NCI-H1417 (cell line): Measurements from ENCODE around the gene RNGTT.
"Not testable (repeated sequence)": the region's sequence is repeated elsewhere in the genome, so short reads cannot be mapped to it uniquely, and the experiment has no call there.

Experiments
- DNase-seq, 3 experiments: peaks; one replicate each; lab custom pipeline; 2025; lab: John Stamatoyannopoulos, UW

RNGTT gene

GRCh38 chr6:88722686-88723085 is 240.7 kb downstream of the RNGTT start:
- no peak for DNase-seq

GRCh38 chr6:88716399-88716798 is 247.0 kb downstream of the RNGTT start:
- DNase-seq, result not testable (repeated sequence)

DNA sequence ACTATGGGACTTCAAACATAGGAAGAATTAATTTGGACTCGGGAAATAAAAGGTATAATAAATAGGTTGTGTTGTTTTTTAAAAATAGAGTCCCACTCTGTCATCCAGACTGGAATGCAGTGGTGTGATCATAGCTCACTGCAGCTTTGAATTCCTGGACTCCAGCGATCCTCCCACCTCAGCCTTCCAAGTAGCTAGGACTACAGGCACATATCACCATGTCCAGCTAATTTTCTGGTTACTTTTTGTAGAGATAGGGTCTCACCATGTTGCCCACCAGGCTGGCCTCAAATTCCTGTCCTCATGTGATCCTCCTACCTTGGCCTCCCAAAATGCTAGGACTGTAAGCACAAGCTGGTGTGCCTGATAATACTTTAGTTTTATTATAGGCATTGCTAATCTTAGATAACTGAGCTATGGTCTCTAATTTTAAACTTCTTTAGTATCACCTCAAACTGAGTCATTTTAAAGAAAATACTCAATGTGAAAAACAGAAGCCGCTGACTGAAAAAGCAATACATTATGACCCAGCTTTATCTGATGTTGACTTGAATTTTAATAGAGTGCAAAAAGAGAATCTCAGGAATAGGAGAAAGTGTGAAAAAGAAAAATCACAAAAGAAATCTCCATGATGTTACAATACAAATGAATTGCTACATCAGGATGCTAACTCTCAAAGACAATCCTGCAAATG is 251.0 kb downstream of the RNGTT start:
- no peak for DNase-seq

DNA sequence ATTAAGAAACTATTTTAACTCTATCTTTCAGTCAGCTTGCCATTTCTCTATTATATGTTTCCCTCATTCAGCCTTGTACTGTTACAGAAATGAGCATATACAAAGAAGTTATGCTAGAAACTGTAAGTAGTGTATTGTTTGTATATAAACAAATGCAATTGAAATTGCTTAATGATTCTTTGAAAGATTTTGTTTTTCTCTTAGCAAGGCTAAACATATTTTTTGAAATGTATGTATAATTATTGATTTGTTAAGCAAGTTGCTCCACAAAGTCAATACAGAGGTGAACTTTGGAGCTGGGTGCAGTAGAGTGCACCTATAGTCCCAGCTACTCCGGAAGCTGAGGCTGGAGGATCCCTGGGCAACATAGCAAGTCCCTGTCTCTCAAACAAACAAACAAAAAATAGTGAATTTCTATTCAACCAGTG is 253.6 kb downstream of the RNGTT start:
- no peak for DNase-seq

GRCh38 chr6:88708197-88708744 is 255.1 kb downstream of the RNGTT start:
- no peak for DNase-seq

- no peak for DNase-seq
Measured at GRCh38 chr6:88705601-88706000, 257.8 kb downstream of the RNGTT start.

DNA sequence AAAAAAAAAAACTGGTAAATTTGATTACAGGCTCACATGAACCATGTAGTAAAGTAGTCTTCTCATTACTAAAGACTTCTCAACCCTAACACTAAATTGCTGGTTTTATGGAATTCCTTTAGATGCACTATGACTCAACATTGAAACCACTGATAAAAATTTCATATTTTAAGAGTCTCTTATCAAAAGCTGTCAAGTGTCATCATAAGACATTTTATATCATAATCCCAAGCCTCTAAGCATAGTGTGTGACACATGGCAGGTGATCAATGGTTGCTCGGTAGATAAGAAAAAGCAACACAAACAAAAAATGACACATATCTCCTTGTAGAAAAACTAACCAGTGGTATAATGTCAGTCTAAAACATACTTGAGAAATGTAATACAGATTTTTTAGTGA is 258.4 kb downstream of the RNGTT start:
- DNase-seq, result no peak

DNA sequence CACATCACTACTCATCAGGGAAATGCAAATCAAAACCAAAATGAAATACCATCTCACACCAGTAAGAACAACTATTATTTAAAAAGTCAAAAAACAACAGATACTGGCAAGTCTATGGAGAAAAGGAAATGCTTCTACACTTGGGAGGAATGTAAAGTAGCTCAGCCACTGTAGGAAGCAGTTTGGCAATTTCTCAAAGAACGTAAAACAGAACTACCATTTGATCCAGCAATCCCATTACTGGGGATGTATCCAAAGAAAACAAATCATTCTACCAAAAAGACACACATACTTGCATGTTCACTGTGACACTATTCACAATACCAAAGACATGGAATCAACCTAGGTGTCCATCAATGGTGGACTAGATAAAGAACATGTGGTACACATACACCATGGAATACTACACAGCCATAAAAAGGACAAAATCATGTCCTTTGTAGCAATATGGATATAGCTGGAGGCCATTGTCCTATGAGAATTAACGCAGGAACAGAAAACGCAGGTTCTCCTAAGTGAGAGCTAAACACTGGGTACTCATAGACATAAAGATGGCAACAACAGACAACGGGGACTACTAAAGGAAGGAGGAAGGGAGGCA is 260.4 kb downstream of the RNGTT start:
- DNase-seq, result no peak

GRCh38 chr6:88698661-88699060 is 264.8 kb downstream of the RNGTT start:
- no peak for DNase-seq

DNA sequence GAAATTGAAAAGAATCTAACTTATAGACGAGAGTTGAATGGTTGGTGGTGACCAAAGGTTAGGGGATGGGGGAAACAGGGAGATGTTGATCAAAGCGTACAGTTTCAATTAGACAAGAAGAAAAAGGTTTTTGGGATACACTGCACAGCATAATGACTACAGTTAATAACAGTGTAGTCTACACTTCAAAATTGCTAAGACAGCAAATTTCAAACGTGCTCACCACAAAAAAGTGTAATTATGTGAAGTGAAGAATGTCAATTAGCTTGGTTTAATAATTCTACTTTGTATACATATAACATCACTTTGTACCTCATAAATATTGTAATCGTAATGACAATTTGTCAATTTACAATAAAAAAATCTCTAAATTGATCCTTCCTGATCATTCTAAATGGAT is 267.5 kb downstream of the RNGTT start:
- DNase-seq, result peak in 1 of 3 experiments; percentile 19

DNA sequence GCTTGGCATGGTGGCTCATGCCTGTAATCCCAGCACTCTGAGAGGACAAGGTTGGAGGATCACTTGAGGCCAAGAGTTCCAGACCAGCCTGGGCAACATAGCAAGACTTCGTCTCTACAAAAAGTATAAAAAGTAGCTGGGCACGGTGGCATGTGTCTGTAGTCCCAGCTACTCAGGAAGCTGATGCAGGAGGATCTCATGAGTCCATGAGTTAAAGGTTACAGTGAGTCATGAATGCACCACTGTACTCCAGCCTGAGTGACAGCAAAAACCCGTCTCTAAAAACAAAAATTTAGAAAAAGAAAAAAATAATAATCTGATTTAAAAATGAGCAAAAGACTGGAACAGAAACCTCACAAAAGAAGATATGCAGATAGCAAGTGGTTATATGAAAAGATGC is 279.7 kb downstream of the RNGTT start:
- DNase-seq, result no peak

DNA sequence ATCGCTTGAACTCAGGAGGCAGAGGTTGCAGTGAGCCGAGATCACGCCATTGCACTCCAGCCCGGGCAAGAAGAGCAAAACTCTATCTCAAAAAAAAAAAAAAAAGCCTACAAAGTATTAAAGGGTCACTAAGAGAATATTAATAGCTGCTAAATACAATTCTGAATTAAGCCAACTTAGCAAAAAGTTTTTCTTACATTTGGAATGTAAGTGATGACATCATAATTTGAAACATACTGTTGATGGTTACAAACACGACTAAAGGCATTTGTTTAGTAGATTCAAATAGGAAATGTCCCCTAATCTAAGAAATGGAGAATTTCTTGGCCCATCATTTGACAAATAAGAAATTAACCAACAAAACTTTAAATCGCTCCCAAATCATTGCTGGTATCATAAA is 282.8 kb downstream of the RNGTT start:
- DNase-seq, result no peak

- DNase-seq, result no peak
Measured at GRCh38 chr6:88679841-88680240, 283.6 kb downstream of the RNGTT start.

DNA sequence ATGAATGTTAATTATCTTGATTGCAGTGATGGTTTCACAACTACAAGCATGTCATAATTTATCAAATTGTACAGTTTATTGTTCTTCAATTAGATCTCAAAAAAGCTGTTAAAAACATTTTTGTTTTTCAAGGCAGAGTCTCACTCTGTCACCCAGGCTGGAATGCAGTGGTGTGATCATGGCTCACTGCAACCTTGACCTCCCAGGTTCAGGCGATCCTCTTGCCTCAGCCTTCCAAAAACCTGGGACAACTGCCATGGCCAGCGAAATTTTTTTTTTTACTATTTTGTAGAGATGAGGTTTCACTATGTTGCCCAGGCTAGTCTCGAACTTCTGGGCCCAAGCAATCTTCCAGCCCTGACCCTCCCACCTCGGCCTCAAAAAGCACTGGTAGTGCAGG is 286.1 kb downstream of the RNGTT start:
- DNase-seq, result no peak

GRCh38 chr6:88671624-88672023 is 291.8 kb downstream of the RNGTT start:
- DNase-seq, result no peak

DNA sequence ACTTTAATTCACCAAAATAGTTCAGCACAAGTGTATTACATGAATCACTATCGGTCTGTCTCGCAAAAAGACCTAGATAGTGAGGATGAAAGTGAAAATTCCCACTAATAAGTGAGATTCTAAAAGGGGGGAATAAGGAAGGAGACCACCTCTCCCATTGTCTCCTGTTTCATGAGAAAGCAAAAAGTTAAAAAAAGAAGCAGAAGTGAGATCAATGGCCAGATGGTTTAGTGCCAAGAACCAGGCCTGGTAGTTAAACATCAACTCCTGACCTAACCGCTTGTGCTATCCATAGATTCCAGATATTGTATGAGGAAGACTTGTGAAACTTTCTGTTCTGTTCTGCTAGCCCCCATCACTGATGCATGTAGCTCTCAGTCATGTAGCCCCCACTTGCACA is 293.0 kb downstream of the RNGTT start:
- DNase-seq, result no peak

DNA sequence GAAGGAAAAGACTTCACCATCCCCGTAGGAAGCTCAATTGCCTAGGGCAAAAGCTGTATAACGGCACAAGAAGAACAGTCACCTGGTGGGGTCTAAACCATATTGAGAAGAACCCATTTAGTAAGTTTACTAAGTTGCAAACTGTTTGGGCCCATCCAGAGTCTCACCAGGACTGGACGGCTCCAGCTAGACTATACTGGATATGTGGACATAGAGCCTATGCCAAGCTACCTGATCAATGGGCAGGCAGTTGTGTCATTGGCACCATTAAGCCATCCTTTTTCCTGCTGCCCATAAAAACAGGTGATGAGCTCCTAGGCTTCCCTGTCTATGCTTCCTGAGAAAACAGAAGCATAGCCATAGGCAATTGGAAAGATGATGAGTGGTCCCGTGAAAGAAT is 293.9 kb downstream of the RNGTT start:
- no peak for DNase-seq

- no peak for DNase-seq
Measured at GRCh38 chr6:88666901-88667300, 296.5 kb downstream of the RNGTT start.

DNA sequence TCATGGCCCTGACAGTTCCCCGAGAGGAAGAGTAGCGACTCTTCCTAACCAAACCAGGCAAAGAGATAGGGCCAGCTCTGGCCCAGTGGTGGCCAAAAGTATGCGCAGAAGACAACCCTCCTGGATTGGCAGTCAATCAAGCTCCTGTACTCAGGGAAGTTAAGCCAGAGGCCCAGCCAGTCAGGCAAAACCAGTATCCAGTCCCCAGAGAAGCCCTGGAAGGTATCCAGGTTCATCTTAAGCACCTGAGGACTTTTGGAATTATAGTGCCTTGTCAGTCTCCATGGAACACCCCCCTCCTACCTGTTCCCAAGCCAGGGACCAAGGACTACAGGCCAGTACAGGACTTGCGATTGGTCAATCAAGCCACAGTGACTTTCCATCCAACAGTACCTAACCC is 298.3 kb downstream of the RNGTT start:
- no peak for DNase-seq

- DNase-seq, result no peak
Measured at GRCh38 chr6:88663801-88664200, 299.6 kb downstream of the RNGTT start.

- DNase-seq, result no peak
Measured at GRCh38 chr6:88662653-88663174, 300.7 kb downstream of the RNGTT start.

DNA sequence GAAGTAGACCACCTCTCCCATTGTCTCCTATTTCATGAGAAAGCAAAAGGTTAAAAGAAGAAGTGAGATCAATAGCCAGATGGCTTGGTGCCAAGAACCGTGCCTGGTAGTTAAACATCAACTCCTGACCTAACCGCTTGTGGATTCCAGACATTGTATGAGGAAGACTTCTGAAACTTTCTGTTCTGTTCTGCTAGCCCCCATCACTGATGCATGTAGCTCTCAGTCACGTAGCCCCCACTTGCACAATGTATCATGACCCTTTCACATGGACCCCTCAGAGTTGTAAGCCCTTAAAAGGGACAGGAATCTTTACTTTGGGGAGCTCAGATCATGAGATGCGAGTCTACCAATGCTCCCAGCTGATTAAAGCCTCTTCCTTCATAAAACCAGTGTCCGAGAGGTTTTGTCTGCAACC is 301.2 kb downstream of the RNGTT start:
- no peak for DNase-seq

GRCh38 chr6:88661136-88661535 is 302.3 kb downstream of the RNGTT start:
- no peak for DNase-seq
